DMS79 treated with DMSO at 0.1 percent for 48 hours (cell line): Measurements from ENCODE around the gene LAMA2.

Experiments used
- DNase-seq: peaks from one replicate; lab custom pipeline; 2025; lab: John Stamatoyannopoulos, UW

LAMA2 gene

GRCh38 chr6:129263176-129263575 is 380.2 kb downstream of the LAMA2 start:
- no peak for DNase-seq

GRCh38 chr6:129264480-129265045 is 381.6 kb downstream of the LAMA2 start:
- DNase-seq: no peak

- no peak for DNase-seq
These were observed 384.1 kb downstream of the LAMA2 start for GRCh38 chr6:129267028-129267427.

- no peak for DNase-seq
These were observed 386.1 kb downstream of the LAMA2 start for GRCh38 chr6:129269076-129269475.

GRCh38 chr6:129269891-129270290 is 387.0 kb downstream of the LAMA2 start:
- DNase-seq: no peak

GRCh38 chr6:129270450-129270849 is 387.5 kb downstream of the LAMA2 start:
- DNase-seq: no peak

GRCh38 chr6:129273161-129273560 is 390.2 kb downstream of the LAMA2 start:
- DNase-seq: no peak

- DNase-seq: no peak
These were observed 393.5 kb downstream of the LAMA2 start for GRCh38 chr6:129276461-129276860.

- no peak for DNase-seq
These were observed 394.0 kb downstream of the LAMA2 start for GRCh38 chr6:129276986-129277385.

- no peak for DNase-seq
These were observed 396.7 kb downstream of the LAMA2 start for GRCh38 chr6:129279343-129280292.

GRCh38 chr6:129280293-129280644 is 397.3 kb downstream of the LAMA2 start:
- DNase-seq: no peak

GRCh38 chr6:129280749-129281148 is 397.8 kb downstream of the LAMA2 start:
- no peak for DNase-seq

GRCh38 chr6:129281168-129281796 is 398.3 kb downstream of the LAMA2 start:
- no peak for DNase-seq

- no peak for DNase-seq
These were observed 399.1 kb downstream of the LAMA2 start for GRCh38 chr6:129282019-129282418.

GRCh38 chr6:129284225-129284624 is 401.3 kb downstream of the LAMA2 start:
- no peak for DNase-seq

GRCh38 chr6:129287231-129288177 is 404.6 kb downstream of the LAMA2 start:
- no peak for DNase-seq

- no peak for DNase-seq
These were observed 406.5 kb downstream of the LAMA2 start for GRCh38 chr6:129289442-129289841.

- no peak for DNase-seq
These were observed 409.9 kb downstream of the LAMA2 start for GRCh38 chr6:129292836-129293235.

GRCh38 chr6:129297592-129297991 is 414.7 kb downstream of the LAMA2 start:
- no peak for DNase-seq

- DNase-seq: no peak
These were observed 419.7 kb downstream of the LAMA2 start for GRCh38 chr6:129302671-129303070.

- no peak for DNase-seq
These were observed 423.9 kb downstream of the LAMA2 start for GRCh38 chr6:129306826-129307225.

- no peak for DNase-seq
These were observed 424.9 kb downstream of the LAMA2 start for GRCh38 chr6:129307845-129308244.
